DMS79 treated with DMSO at 0.1 percent for 48 hours (cell line): ENCODE results near the gene TMEM161A.
"Not testable (repeated sequence)": the region's sequence is repeated elsewhere in the genome, so short reads cannot be mapped to it uniquely, and the experiment has no call there.

Experiments used
- DNase-seq: peaks from one replicate; lab custom pipeline; 2025; lab: John Stamatoyannopoulos, UW

The TMEM161A gene

DNA sequence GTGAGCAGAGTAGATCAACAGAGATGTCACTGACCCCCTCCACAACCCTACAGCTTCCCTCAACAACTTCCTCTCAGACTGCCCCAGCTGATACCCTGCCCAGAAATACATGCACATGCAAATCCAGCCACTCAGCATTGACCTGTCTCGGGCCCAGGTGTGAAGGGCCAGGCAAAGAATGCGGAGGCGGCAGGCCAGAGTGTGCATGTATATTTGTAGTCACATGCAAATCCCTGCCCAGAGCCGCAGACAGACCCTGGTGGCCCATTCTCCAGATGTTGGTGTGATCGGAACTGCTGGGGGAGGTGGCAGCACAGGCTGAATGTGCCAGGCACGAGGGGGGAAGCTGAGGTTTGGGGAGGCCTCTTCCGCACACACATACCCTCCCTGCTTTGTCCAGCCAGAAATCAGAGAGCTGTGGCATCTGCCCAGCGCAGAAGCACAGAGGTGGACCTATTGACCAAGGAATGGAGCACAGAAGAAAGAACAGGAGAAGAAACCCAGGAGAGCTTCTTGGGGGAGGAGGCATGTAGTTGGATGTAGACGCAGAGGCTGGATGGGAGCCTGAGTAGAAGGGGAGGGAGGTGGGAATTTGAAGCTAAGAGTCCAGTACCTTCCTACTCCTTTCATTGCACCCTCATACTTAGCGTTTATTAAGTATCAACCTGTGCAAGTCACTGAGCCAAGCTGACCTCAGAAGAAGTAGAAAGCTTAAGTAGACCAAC, 17.4 kb upstream of the TMEM161A start:
- no peak for DNase-seq

DNA sequence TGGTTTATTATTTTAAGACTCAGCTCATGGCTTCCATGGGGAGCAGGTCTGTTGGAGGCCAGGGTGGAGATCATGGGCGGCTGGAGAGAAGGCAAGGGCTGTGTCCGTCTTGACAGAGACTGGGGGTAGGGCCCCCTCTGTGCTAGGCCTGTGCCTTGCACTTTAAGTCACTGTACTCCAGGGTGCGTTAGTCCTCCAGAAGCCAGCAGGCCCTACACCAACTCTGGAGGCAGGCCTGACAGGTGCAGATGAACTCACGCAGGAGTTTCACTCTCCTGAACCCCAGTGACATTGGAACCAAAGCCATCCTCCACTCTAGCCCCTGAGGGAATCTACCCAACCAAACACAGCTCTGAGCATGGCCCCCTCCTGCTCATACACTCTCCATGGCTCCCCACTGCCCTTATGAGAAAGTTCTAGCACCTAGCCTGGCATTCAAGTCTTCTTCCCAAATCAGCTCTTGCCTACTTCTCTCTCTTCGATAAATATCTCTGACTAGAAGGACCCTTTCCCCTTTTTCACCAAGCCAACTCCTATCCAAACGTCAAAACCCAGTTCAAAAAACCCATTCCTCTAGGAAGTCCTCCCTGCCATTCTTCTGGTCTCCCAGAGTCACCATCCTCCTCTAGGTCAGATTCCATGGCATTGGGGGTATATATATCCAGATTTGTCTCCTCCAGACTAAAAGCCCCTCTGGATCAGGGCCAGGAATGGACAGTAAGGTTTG, 16.7 kb upstream of the TMEM161A start:
- DNase-seq: no peak

DNA sequence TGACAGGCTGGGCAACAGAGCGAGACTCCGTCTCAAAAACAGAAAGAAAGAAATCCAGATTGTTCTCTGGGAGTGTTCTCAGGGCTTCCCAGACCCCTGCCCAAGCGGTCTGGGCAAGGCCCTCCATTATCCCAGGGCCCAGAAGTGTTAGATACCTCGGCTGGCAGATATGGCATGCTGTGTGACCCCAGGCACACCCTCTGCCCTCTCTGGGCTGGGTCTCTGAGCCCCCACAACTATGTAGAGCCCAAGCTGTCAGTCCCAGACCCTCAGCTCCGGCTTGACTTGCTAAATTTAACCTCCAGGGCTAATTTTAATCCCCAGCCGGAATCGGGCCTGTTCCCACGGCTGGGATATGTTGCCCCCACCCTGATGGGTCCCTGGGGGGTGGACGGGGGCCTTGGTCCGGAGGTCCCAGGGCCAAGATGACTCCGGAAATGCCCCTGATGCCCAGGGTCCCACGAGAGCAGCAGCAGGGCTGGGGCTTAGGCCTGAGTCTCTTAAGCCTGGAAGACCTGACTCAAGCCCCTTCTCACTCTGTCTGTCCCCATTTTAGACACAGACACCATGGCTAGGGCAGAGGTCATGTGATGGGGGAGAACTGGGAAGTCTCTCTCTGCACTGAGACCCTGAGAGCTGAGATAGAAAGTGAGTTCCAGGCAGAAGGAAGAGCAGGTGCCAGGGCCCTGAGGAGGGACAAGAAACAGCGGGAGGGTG, 14.5 kb upstream of the TMEM161A start:
- DNase-seq: no peak

DNA sequence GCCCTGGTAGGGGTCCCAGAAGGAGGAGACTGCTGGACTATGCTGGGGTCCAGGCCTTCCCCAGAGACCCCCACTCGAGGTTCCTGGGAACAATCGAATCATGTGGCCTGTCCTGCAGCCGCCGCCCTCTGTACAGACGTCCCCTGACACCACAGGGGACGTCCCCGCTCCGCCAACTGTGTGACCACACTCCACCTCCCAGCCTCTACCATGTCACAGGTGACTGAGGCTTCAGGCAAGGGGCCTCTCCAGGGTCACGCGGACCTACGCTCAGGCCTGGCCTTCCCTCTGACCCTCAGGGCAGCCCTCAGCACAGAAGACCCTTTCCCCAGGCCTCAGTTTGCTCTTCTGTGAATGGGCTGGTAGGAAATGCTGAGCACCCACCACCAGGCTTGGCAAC, 13.1 kb upstream of the TMEM161A start:
- DNase-seq: no peak

DNA sequence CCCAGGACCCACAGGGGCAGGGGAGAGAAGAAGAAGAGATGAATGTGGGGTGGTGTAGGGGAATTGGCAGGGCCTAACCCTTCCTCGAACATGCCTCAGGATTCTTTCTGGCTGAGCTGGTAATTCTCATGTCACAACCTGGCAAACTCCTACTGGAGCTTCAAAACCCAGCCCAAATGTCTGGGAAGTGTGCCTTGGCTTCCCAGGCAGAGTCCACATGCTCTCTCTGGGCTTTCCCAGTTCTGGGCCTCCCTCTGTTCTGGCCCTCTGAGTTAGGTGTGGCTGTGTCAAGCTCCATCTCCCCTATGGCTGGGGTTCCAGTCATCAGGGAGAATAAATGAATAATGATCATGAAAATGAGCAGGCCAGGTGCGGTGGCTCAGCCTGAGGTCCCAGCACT, 11.2 kb upstream of the TMEM161A start:
- no peak for DNase-seq

DNA sequence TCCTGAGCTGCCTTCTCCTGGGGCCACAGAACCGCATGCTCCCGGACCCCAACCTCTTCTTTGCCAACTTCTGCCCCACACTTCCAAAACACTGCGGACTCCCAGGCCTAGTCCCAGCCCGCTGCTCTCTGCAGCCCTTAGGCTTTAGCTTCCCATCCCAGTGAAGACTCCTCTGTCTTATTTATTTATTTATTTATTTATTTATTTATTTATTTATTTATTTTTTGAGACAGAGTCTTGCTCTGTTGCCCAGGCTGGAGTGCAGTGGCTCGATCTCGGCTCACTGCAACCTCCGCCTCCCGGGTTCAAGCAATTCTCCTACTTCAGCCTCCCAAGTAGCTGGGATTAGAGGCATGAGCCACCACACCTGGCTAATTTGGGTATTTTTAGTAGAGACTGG, 10.2 kb upstream of the TMEM161A start:
- not testable (repeated sequence) for DNase-seq

DNA sequence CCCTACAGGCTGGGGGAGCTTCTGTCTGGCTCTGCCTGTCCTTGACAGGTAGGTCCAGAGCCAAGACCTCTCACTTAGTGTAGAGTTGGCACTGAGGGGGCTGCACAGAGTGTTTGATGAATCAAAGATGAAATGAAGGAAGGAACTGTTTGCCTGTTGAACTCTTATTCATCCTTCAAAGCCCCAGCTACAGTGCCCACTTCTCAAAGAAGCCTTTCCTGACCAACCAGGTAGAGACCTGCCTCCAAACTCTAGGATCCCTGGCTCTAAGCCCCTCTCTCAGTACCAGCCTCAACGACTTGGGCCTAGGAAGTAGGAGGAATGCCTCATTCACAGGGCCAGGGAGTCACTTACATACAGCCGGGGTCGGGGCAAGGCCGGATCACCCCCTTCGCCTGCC, 9.1 kb upstream of the TMEM161A start:
- DNase-seq: no peak

DNA sequence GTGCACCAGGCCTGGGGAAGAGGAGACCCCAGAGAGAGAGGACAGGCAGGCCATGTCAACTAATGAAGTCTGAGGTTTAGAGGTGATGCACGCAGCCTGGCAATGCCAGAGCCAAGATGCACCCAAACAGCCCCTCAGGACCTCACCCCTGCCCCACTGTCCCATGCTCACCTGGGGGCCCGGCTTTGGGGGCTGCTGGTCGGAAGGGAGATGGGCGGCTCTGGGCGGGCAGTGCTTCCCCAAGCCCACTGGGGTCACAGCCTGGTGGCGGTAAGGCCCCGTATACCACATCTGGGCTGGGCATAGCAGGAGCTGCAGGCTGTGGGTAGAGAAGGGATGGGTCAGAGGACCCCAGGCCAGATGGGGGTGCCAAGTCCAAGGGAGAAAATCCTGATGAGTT, 8.6 kb upstream of the TMEM161A start:
- DNase-seq: no peak

DNA sequence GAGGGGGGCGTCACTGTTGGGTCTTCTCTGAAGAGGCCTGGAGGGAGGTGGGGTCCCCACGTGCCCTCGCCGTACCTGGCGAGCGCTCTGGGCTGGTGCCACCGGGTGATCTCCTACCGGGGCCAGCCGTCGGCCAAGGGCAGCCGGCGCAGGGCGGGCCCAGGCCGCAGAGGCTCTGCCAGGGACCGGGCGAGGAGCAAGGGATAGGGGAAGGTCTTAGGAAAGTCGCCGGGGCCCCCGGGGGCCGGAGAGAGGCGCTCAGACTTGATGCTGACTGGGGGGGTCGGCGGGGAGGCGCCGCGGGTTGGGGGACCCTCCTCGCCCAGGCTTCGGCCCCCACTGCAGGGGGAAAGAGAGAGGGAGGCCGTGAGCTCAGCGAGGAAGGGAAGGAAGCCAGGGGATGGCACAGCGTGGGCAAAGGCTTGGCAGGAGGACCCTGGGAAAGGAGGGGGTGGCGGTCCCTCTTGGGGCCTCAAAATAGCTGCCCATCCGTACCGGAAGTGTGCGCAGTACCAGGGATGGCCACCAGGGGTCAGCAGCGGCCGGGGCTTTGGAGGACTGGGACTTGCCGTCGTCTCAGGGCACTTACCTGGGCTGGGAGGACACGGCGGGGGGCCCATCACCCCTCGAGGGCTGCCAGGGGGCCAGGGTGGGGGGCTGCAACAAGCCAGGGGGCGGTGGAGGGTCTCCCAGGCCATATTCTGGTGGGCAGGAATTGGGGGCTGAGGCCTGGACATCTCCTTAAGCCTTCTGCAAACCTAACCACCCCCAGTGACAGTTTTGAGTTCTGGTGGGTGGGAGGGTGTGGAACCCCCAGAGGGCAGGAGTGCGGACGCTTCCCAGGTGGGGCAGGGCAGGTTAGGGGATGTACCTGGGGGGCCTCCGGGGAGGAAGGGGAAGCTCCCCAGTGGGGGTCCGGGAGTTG, 7.7 kb upstream of the TMEM161A start:
- peak; percentile 41 for DNase-seq

DNA sequence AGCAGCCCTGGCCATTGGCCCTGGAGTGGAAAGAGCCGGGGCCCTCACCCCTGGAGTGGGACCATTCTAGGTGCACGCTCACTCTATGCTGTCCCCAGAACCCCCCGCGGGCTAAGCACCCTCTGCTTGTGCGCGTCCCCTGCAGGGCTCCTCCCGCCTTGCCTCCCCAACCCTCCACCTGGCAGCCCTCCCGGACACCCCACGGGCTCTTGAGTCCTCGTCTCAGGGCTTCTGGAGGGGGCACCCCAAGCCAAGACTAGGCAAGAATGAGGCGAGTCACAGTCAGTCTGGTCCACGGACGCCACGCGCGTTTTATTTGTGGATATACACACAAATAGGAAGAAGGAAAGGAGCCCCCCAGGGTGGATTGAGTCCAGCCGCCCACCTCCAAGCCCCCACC, 7.0 kb upstream of the TMEM161A start:
- DNase-seq: no peak

DNA sequence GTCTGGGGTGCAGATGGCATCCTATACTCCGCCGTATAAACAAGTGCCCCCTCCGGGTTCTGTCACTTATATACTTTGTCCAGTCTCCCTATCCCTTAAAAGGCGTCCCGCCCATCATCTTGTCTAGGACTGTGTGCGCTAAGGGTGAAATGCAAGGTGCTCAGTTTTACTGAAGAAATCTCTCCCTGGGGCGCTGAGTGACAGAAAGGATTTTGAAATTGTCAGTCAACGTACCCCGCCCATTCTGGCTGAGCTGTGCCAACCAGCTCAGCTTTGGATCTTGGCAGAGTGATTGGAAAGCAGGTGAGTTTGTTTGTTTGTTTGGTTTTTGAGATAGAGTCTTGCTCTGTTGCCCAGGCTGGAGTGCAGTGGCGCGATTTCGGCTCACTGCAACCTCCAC, 4.1 kb upstream of the TMEM161A start:
- no peak for DNase-seq

DNA sequence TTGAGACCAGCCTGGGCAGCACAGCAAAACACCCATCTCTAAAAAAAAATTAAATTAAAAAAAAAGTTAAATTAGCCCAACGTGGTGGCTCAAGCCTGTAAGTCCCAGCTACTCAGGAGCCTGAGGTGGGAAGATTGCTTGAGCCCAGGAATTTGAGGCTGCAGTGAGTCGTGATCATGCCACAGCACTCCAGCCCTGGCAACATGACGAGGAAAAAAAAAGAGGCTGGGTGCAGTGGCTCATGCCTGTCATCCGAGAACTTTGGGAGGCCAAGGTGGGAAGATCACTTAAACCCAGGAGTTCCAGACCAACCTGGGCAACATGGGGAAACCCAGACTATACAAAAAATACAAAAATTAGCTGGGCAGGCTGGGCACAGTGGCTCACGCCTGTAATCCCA, 2.2 kb upstream of the TMEM161A start:
- no peak for DNase-seq

DNA sequence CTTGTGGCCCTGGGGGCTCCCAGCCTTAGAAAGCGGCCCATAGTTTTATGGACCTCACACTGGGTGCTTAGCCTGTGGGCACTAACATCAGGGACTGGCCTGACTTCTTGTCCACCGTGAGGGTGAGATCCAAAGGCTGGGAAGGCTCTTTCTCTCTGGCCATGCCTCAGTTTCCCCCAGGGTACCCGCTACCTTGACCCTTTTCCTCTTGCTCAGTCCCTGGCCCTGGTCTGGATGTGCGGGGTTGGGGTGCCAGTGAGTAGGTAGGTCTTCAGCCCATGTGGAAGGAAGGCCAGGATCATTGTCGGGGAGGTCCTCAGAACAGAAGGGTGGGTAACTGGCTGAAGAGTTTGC, 1.6 kb upstream of the TMEM161A start:
- no peak for DNase-seq

DNA sequence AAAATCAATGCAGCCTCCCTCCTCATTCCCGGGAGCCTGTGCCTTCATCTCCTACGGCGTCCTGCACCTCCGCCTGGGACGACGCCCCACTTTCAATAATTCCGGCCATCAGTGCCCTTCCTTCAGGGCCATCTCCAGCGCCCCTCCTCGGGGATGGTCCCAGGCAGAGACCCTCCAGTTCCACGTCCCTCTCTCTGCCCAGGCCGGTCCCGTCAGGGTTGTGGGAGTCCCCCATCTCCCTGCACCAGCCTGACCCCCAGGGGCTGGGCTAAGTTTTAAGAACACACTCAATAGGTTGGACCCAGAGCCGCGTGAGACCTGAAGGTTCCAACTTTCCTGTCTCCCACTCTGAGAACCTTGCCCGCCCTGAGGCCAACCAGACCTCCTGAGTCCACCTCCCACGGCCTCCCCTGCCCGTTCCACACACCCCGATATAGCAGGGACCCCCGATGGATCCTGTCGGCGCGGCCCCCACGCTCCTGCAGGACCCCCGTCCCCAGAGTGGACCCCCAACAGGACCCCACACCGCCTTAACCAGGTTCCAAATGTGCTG, 646 bp downstream of the TMEM161A start:
- peak; percentile 7 for DNase-seq

DNA sequence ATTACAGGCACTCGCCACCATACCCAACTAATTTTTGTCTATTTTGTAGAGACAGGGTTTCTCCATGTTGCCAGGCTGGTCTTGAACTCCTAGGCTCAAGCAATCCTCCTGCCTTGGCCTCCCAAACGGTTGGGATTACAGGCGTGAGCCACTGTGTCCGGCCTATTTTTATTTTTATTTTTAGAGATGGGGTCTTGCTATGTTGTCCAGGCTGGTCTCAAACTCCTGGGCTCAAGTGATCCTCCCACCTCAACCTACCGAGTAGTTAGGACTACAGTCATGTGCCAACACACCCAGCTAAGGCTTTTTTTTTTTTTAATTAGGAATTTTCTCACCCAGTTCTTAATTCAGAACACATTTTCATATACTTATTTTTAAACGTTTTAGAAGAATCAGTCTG, 2.6 kb downstream of the TMEM161A start:
- DNase-seq: not testable (repeated sequence)

DNA sequence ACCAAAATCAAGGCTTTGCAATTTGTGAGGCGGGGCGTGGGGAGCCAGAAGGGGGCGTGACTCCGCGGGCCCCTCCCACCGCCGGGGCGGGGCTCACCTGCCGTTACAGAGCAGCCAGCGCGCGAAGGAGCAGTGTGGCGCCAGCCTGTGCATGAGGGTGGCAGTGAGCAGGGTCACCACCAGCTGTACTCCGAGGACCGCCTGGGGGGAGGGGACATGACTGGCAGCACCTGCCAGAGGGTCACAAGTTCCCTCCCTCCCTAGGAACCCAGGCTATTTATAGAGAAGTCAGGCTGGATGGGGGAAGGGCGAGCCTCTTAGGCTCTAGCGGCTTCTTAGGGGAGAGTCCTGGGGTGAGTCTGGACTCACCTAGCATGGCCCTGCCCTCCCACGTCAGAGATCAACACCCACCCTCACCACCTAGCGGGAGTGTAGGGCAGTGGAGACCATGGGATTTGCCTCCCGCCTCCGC, 3.6 kb downstream of the TMEM161A start:
- DNase-seq: no peak

DNA sequence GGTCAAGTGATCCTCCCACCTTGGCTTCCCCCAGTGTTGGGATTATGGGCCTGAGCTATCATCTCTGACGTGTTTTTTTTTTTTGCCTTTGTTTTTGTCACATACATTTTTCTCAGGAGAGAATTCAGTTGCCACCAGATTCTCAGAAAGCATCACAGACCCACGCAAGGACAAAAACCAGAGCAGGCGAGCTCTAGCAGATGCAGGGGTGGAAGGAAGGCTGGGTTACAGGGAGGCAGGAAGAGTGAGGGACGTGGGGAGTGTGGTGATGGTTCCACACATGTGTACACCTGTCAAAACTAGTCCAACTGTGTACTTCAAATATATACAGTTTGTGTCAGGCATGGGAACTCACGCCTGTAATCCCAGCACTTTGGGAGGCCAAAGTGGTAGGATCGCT, 4.3 kb downstream of the TMEM161A start:
- DNase-seq: no peak

DNA sequence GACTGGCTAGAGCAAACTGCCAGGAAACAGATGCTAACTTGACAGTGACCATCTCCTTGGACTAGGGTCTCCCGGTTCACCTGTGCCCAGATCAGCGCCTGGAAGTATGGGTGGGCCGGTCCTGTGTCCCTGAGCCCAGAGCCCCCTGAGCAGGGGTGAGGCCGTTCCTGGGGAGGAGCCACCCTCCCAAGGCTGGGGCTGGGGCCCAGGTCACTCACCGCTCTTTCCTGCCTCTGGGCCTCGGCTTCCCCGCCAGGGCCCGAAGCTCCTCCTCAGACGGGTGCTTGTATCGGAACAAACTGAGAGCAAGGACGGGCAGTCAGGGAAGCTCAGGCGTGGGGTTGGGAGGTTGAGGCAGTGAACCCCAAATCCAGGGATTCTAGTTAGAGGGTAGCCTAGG, 5.4 kb downstream of the TMEM161A start:
- no peak for DNase-seq

DNA sequence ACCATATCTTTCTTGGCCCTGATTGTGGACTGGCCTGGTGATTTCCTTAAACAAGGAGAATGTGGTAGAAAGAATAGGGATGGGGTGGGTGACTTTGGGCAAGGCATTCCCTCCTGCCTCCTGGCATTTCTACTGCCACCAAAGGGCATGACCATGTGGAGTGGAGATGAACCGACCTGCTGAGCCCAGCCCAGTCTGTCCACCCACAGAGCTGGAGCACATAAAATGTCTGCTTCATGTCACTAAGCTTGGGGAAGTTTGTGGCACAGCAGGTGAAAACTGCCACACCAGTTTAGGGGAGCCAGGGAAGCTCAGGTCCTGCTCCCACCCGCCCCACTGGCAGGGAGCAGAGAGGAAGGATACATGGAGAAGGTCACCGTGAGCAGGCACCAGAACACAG, 6.3 kb downstream of the TMEM161A start:
- no peak for DNase-seq

DNA sequence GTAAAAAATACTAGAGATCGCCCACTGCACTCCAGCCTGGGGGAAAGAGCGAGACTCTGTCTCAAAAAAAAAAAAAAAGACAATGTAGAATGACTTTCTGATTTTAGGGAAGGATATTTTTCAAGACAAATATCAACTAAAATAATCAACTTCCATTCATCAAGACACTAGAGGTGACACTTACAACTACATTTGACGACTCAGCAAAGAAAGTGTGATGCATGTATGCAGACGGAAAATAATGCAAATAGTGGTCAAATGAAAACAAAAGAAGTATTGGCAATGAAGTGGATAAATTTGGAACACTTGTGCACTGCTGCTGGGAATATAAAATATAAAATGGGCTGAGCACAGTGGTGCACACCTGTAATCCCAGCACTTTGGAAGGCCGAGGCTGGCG, 12.2 kb downstream of the TMEM161A start:
- no peak for DNase-seq

DNA sequence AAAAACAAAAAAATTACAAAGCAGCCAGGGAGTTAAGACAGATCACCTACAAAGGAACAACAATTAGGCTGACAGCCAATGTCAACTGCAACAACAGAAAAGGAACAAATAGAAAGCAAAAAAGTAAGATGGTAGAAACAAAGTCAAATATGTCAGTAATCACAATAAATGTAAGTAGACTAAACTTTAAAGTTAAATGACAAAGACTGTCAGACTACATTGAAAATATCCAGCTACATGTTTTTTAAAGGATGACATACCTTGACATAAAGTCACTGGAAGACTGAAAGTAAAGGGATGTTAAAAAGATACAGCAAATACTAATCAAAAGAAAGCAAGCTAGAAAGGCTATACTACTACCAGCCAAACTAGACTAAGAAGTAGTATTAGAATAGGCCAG, 14.9 kb downstream of the TMEM161A start:
- DNase-seq: no peak

DNA sequence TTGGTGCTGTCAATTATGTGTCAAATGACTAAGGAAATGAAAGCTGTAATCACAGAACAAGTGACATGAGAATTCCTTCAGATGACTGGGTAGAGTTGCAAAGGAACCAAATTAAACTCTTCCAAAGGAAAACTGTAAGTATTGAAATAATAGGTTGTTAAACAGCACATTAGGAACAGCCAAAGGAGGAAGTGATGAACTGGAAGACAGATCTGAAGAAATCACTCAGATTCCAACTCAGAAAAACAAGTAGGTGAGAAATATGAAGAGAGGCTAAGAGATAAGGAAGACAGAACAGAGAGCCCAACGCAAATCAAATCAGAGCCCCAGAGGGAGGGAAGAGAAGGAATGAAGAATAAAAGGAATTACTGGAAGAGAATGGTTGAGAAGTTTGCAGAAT, 15.4 kb downstream of the TMEM161A start:
- no peak for DNase-seq
